GM21619 (cell line): ENCODE results near the gene TCP1.
"Not testable (repeated sequence)": the region's sequence is repeated elsewhere in the genome, so short reads cannot be mapped to it uniquely, and the experiment has no call there.

ENCODE experiments used
- ATAC-seq: cut with Tn5 transposase; IDR thresholded peaks from one replicate; pipeline ENCODE4 v1.9.1; 2021; ENCODE audit not compliant: unreplicated experiment

Gene TCP1

DNA sequence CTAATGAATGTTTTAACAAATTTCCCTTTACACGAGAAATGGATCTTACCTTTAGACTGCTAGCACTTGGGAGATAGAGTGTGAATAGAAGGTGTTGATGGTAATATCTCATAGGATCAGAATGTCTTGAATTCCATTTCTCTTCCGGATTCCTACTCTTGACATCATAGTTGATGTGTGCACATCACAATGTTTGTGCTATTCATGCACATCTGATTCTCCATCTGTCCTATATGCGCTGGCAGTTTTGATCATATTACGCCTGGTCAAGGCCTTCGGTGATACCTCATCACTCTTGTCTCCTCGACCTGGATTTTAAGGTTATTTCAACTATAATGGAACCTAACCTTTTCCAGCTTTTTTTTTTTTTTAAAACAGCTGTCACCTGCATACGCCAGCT, 44.3 kb downstream of the TCP1 start:
- no peak for ATAC-seq

GRCh38 chr6:159742165-159742564, 47.2 kb downstream of the TCP1 start:
- ATAC-seq: no peak

DNA sequence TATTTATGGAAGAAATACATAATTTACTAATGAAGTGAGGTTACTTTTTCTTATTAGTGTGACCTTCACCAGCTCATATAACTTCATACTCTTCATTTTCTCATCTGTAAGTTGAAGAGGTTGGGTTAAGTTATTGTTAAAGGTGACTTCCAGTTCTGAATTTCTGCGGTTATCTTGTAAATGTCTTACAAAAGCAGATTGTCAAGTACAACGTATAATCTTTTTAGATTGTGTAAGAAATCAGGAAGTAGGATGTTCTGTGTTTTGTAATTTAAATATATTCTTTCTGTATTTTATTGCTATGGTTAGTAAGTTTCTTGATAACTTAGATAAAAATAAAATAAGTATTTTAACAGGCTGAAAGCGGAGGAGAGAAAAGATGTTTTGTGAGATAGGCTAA, 50.1 kb downstream of the TCP1 start:
- no peak for ATAC-seq

- ATAC-seq: no peak
Observed at GRCh38 chr6:159736908-159737307, 52.5 kb downstream of the TCP1 start.

- ATAC-seq: not testable (repeated sequence)
Observed at GRCh38 chr6:159733395-159733794, 56.0 kb downstream of the TCP1 start.

- ATAC-seq: not testable (repeated sequence)
Observed at GRCh38 chr6:159732550-159732949, 56.9 kb downstream of the TCP1 start.

- ATAC-seq: no peak
Observed at GRCh38 chr6:159730332-159730676, 59.1 kb downstream of the TCP1 start.

DNA sequence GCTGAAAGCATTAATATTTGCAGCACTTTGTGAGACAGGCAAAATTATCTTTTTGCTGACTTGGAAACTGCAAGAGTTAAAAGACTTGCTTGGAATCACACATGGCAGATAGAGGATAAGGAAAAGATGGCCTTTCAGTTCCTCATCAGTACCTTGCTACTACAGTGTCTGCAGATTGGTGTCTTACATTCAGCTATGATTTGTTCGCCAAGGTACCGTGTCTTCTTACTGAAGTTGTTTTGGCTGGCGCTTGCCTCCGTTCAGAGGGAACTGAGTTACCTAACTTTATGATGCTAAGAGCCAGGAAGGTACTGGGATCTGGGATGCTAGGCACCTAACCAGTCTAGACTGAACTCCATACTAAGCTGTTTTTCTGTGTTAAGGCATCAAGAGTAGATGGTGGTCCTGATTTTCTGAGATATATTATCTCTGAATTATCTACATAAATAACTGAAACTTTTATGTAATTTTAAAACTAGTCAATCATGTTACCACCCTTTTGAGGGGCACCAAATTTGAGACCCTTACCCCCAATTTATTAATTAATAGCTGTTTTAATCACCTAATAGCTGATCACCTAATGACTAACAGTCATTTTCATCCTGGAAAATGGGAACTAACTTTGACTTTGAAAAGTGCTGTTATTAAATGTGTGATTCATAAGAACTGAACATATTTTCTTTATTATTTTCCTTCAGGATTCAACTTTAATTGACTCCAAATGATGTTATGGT, 59.6 kb downstream of the TCP1 start:
- no peak for ATAC-seq

DNA sequence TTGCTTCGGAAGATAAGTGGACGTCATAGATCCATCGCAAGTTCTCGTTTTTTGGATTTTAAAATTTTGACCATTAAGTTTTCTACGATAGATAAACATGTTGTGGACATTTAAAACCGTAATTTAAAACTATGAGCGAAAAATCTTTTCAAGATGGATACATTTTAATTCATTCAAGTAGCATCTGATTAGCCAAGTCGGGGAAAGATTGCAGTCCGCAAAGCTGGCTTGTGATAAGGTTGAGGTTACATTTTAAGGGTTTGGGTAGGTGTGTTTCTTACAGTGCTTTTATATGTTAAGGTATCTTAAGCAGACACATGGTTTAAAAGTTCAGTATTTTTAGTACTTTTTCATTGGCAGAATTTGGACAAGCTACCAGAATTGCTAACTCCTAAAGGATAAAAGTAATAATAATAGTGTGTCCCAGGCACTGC, 60.9 kb downstream of the TCP1 start:
- no peak for ATAC-seq
